HepG2 (cell line): Measurements from ENCODE around the gene CTTNBP2NL. TPM values are rescaled to one million over a fixed set of nuclear protein-coding genes. Genes with fewer than 3 reads are reported as not detected.

Experiments used
- ADNP ChIP-seq: sonication (generic); formaldehyde crosslinking; IDR thresholded peaks from 2 replicates; pipeline ENCODE4 v1.4.0; 2020; ENCODE audit warnings: missing genetic modification reagents
- AGO1 ChIP-seq: fragments of 200-400 bp; formaldehyde crosslinking; IDR thresholded peaks from 2 replicates; pipeline ENCODE4 v1.6.1; 2017; ENCODE audit warnings: mild to moderate bottlenecking, low read depth, low read length, moderate library complexity; ENCODE audit not compliant: poor library complexity, severe bottlenecking
- ARNTL ChIP-seq: sonication (generic); formaldehyde crosslinking; IDR thresholded peaks from 2 replicates; pipeline ENCODE4 v1.4.0; 2020; ENCODE audit warnings: mild to moderate bottlenecking, missing genetic modification reagents
- ATRX ChIP-seq: sonication (generic); formaldehyde crosslinking; IDR thresholded peaks from 2 replicates; pipeline ENCODE4 v1.4.0; 2020; ENCODE audit warnings: missing genetic modification reagents, borderline replicate concordance
- BATF2 ChIP-seq: sonication (generic); formaldehyde crosslinking; IDR thresholded peaks from 2 replicates; pipeline ENCODE4 v1.8.0; 2022; ENCODE audit warnings: mild to moderate bottlenecking, missing genetic modification reagents, moderate library complexity
- BCL3 ChIP-seq: sonication (generic); formaldehyde crosslinking; IDR thresholded peaks from 2 replicates; pipeline ENCODE4 v1.5.1; 2020; ENCODE audit warnings: mild to moderate bottlenecking, missing genetic modification reagents, moderate library complexity
- FOXK2 ChIP-seq: fragments of 450-650 bp; IDR thresholded peaks from 2 replicates; pipeline ENCODE4 v1.6.1; 2016
- HDAC1 ChIP-seq: sonication (generic); formaldehyde crosslinking; IDR thresholded peaks from 2 replicates; pipeline ENCODE4 v1.5.1; 2020; ENCODE audit warnings: mild to moderate bottlenecking, missing genetic modification reagents
- HNF4A ChIP-seq: sonication (generic); formaldehyde crosslinking; IDR thresholded peaks from 2 replicates; pipeline ENCODE4 v1.4.0; 2020; ENCODE audit warnings: missing genetic modification reagents
- HNF4G ChIP-seq, 2 experiments: sonication (generic) in 1 of 2; formaldehyde crosslinking in 1 of 2; IDR thresholded peaks; 2 replicates each; pipeline versions ENCODE4 v1.4.0 to v1.6.1; 2011 to 2020; ENCODE audit warnings: borderline replicate concordance in 2 of 2, low read depth in 2 of 2, mild to moderate bottlenecking in 2 of 2, low read length in 1 of 2, missing genetic modification reagents in 1 of 2, moderate library complexity in 1 of 2
- KAT7 ChIP-seq: IDR thresholded peaks from 2 replicates; pipeline ENCODE4 v1.6.1; 2018; ENCODE audit warnings: borderline replicate concordance, missing compliant biosample characterization
- LBX2 ChIP-seq: sonication (generic); formaldehyde crosslinking; IDR thresholded peaks from 2 replicates; pipeline ENCODE4 v1.5.0; 2020; ENCODE audit warnings: missing genetic modification reagents, mild to moderate bottlenecking, borderline replicate concordance
- SNRNP70 ChIP-seq: fragments of 200-400 bp; formaldehyde crosslinking; IDR thresholded peaks from 2 replicates; pipeline ENCODE4 v1.6.1; 2017; ENCODE audit warnings: mild to moderate bottlenecking, low read depth, low read length, moderate library complexity
- SP140L ChIP-seq: sonication (generic); formaldehyde crosslinking; IDR thresholded peaks from 2 replicates; pipeline ENCODE4 v1.4.0; 2020; ENCODE audit warnings: missing genetic modification reagents, borderline replicate concordance
- TAF15 ChIP-seq: fragments of 200-400 bp; formaldehyde crosslinking; IDR thresholded peaks from one replicate; pipeline ENCODE4 v1.6.1; 2018; ENCODE audit warnings: mild to moderate bottlenecking, low read depth, low read length; ENCODE audit not compliant: poor library complexity, severe bottlenecking
- TOPORS ChIP-seq: sonication (generic); formaldehyde crosslinking; IDR thresholded peaks from 2 replicates; pipeline ENCODE4 v1.8.0; 2023; ENCODE audit warnings: mild to moderate bottlenecking, missing genetic modification reagents
- ZNF362 ChIP-seq: sonication (generic); formaldehyde crosslinking; IDR thresholded peaks from 2 replicates; pipeline ENCODE4 v1.4.0; 2020; ENCODE audit warnings: missing genetic modification reagents, mild to moderate bottlenecking, borderline replicate concordance
- ZNF44 ChIP-seq: sonication (generic); formaldehyde crosslinking; IDR thresholded peaks from 2 replicates; pipeline ENCODE4 v1.5.1; 2020; ENCODE audit warnings: mild to moderate bottlenecking, missing genetic modification reagents
- ZNF761 ChIP-seq: sonication (generic); formaldehyde crosslinking; conservative IDR thresholded peaks from 2 replicates; pipeline ENCODE4 v1.4.0; 2020; ENCODE audit warnings: mild to moderate bottlenecking, missing genetic modification reagents
- ZNF777 ChIP-seq: sonication (generic); formaldehyde crosslinking; IDR thresholded peaks from 2 replicates; pipeline ENCODE4 v1.4.0; 2020; ENCODE audit warnings: missing genetic modification reagents
- ZNF780A ChIP-seq: sonication (generic); formaldehyde crosslinking; IDR thresholded peaks from 2 replicates; pipeline ENCODE4 v1.8.0; 2022; ENCODE audit warnings: mild to moderate bottlenecking, missing genetic modification reagents, moderate library complexity
- ZSCAN25 ChIP-seq: sonication (generic); formaldehyde crosslinking; IDR thresholded peaks from 2 replicates; pipeline ENCODE4 v1.8.0; 2022; ENCODE audit warnings: mild to moderate bottlenecking, missing genetic modification reagents
- polyA plus RNA-seq, 8 experiments: library from polyadenylated mRNA; depleted of rRNA in 3 of 8; stranded (reverse) in 7 of 8; unstranded in 1 of 8; fragments of >200 nt; fragmentation: Illumina TruSeq in 4 of 8; extraction: Trizol in 4 of 8; gene quantifications; 2 replicates each; pipeline versions ENCODE4 v1.2.1 to v1.2.3, GENCODE V29; 2011 to 2016; ENCODE audit warnings: low read depth in 4 of 8, missing spikeins in 1 of 8, mixed read lengths in 1 of 8; ENCODE audit not compliant: insufficient read depth in 1 of 8
- total RNA-seq, 5 experiments: library from RNA; depleted of rRNA; stranded (reverse); fragments of >200 nt; fragmentation: Illumina TruSeq; extraction: Trizol; gene quantifications; 2 replicates each; pipeline ENCODE4 v1.2.3, GENCODE V29; 2016; ENCODE audit warnings: low read depth in 1 of 5

Gene CTTNBP2NL
- total and polyA plus RNA-seq, 2 of the 13 experiments (the other 11 are each of a cell fraction or from before 2014, with no cell fraction given), result 2.1 to 4.1 TPM

- TF ChIP-seq ATRX (CRISPR knock-in tag) (no peak), BATF2 (CRISPR knock-in tag) (no peak), SNRNP70 (no peak), AGO1 (no peak), FOXK2 (no peak), ZNF780A (CRISPR knock-in tag) (no peak), ADNP (CRISPR knock-in tag) (no peak), LBX2 (CRISPR knock-in tag) (no peak), ARNTL (CRISPR knock-in tag) (no peak), HNF4G (IDR thresholded peaks at IDR 0.05; ENCODE audit: borderline replicate concordance, low read depth, low read length) (0 out of 2 replicates have a peak, but pooled peaks have one; percentile 32), HNF4G (CRISPR knock-in tag; IDR thresholded peaks at IDR 0.05; ENCODE audit: borderline replicate concordance, low read depth) (no peak), BCL3 (CRISPR knock-in tag) (no peak), ZNF777 (CRISPR knock-in tag) (no peak), KAT7 (CRISPR knock-in tag) (no peak), ZNF44 (no peak), ZSCAN25 (peak; percentile 59; the same call in 1 of the 2 replicates), HDAC1 (CRISPR knock-in tag) (no peak), TAF15 (no peak), ZNF761 (no peak), HNF4A (peak; percentile 68), ZNF362 (CRISPR knock-in tag) (no peak), TOPORS (CRISPR knock-in tag) (no peak), SP140L (CRISPR knock-in tag) (no peak)
These were observed 9.8 kb upstream of the CTTNBP2NL start (continued) for GRCh38 chr1:112386024-112386723.
